WTC11 (cell line): Measurements from ENCODE around the gene TOR4A. TPM values are rescaled to one million over a fixed set of nuclear protein-coding genes. Genes with fewer than 3 reads are reported as not detected.

Source experiments
- ATAC-seq: fragments of 200-7000 bp; cut with Tn5 transposase; 2 replicates; pipeline ENCODE4 v1.10.0; 2021; ENCODE audit warnings: mild to moderate bottlenecking, moderate library complexity
- CTCF ChIA-PET: fragments of 300-600 bp; sonication (Branson Sonifier 250); formaldehyde crosslinking; loops from one replicate; lab custom pipeline; 2021; ENCODE audit warnings: antibody characterized with exemption; lab: Charles Lee
- POLR2A ChIA-PET: fragments of 350-600 bp; sonication (Branson Sonifier 250); formaldehyde crosslinking; loops from one replicate; lab custom pipeline; 2021; ENCODE audit warnings: antibody characterized with exemption; lab: Charles Lee
- DNase-seq: peaks from one replicate; pipeline ENCODE4 v3.0.0; 2021; ENCODE audit warnings: low spot score
- H3K27ac Mint-ChIP-seq: 2 replicates; pipeline ENCODE4 v1.8.0; 2021; ENCODE audit warnings: mixed read lengths
- H3K27me3 Mint-ChIP-seq: 2 replicates; pipeline ENCODE4 v1.8.0; 2021; ENCODE audit warnings: low read depth, mild to moderate bottlenecking, moderate library complexity, mixed read lengths
- H3K36me3 Mint-ChIP-seq: 2 replicates; pipeline ENCODE4 v1.8.0; 2021; ENCODE audit warnings: mixed read lengths
- H3K4me1 Mint-ChIP-seq: 2 replicates; pipeline ENCODE4 v1.8.0; 2022; ENCODE audit warnings: mixed read lengths
- H3K4me3 Mint-ChIP-seq: 2 replicates; pipeline ENCODE4 v1.8.0; 2021; ENCODE audit warnings: mild to moderate bottlenecking, moderate library complexity, mixed read lengths
- H3K9me3 Mint-ChIP-seq: 2 replicates; pipeline ENCODE4 v1.8.0; 2021; ENCODE audit warnings: mixed read lengths
- CTCF ChIP-seq: fragments of 200-600 bp; IDR thresholded peaks from 2 replicates; pipeline ENCODE4 v1.8.0; 2022; ENCODE audit warnings: antibody characterized with exemption
- E2F1 ChIP-seq: sonication (generic); formaldehyde crosslinking; IDR thresholded peaks from 2 replicates; pipeline ENCODE4 v1.8.0; 2022; ENCODE audit warnings: mild to moderate bottlenecking, missing genetic modification reagents
- ERG ChIP-seq: fragments of 250-450 bp; sonication (Bioruptor Pico); IDR thresholded peaks from 2 replicates; pipeline ENCODE4 v1.8.0; 2021; ENCODE audit warnings: mild to moderate bottlenecking
- FOXP4 ChIP-seq: sonication (generic); formaldehyde crosslinking; IDR thresholded peaks from 2 replicates; pipeline ENCODE4 v1.8.0; 2022; ENCODE audit warnings: mild to moderate bottlenecking, missing genetic modification reagents
- GABPB1 ChIP-seq: sonication (generic); formaldehyde crosslinking; IDR thresholded peaks from 2 replicates; pipeline ENCODE4 v1.8.1; 2023; ENCODE audit warnings: mild to moderate bottlenecking, missing genetic modification reagents
- PRDM15 ChIP-seq: sonication (generic); formaldehyde crosslinking; IDR thresholded peaks from 2 replicates; pipeline ENCODE4 v1.8.0; 2022; ENCODE audit warnings: missing genetic modification reagents
- SMAD4 ChIP-seq: sonication (generic); formaldehyde crosslinking; IDR thresholded peaks from 2 replicates; pipeline ENCODE4 v1.8.0; 2022; ENCODE audit warnings: mild to moderate bottlenecking, missing genetic modification reagents
- total RNA-seq: library from RNA; stranded (reverse); gene quantifications from 3 replicates; pipeline ENCODE4 v1.2.3, GENCODE V29; 2021
- TF ChIP-seq, protein P1 (sequence below): sonication (generic); formaldehyde crosslinking; IDR thresholded peaks from 2 replicates; pipeline ENCODE4 v1.8.1; 2023; ENCODE audit warnings: mild to moderate bottlenecking, missing genetic modification reagents, borderline replicate concordance
- TF ChIP-seq, protein P2 (sequence below): sonication (generic); formaldehyde crosslinking; IDR thresholded peaks from 2 replicates; pipeline ENCODE4 v1.8.1; 2022; ENCODE audit warnings: mild to moderate bottlenecking, moderate library complexity, missing genetic modification reagents
- TF ChIP-seq, protein P3 (sequence below): sonication (generic); formaldehyde crosslinking; IDR thresholded peaks from 2 replicates; pipeline ENCODE4 v1.8.0; 2022; ENCODE audit warnings: mild to moderate bottlenecking, missing genetic modification reagents
- TF ChIP-seq, protein P4 (sequence below): sonication (generic); formaldehyde crosslinking; conservative IDR thresholded peaks from 2 replicates; pipeline ENCODE4 v1.8.1; 2023; ENCODE audit warnings: mild to moderate bottlenecking, low read depth, missing genetic modification reagents, moderate library complexity

TOR4A gene
- total RNA-seq, 1 experiment from 2014 or later, result 7.3 TPM

DNA sequence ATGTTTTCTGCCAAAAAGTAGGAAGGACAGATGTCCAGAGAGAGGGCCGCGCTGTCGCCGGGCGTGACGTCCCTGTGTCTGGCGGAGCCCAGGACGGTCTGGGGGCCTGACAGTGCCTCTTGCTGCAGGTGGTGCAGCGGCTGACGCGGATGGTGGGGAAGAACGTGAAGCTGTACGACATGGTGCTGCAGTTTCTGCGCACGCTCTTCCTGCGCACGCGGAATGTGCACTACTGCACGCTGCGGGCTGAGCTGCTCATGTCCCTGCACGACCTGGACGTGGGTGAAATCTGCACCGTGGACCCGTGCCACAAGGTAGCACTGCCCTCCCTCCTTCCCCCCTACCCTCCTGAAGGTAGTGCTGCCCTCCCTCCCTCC, 14.6 kb upstream of the TOR4A start:
- peaks cover 14% of the 10 kb centered on the region for H3K36me3 Mint-ChIP-seq
- CTCF ChIA-PET, result interaction anchor here (1.1 to 3.7 kb wide), 8 partner anchors 9 to 141 kb away, joined by 3 to 18 read pairs (median 4); no protein-coding TSS in a partner anchor
- no peak for ATAC-seq
- no peaks in the 10 kb centered on the region for H3K27me3 Mint-ChIP-seq
- TF ChIP-seq CTCF, result no peak
- TF ChIP-seq SMAD4 (CRISPR knock-in tag), result no peak
- no peak for TF ChIP-seq GABPB1 (CRISPR knock-in tag)
- TF ChIP-seq, protein P1, sequence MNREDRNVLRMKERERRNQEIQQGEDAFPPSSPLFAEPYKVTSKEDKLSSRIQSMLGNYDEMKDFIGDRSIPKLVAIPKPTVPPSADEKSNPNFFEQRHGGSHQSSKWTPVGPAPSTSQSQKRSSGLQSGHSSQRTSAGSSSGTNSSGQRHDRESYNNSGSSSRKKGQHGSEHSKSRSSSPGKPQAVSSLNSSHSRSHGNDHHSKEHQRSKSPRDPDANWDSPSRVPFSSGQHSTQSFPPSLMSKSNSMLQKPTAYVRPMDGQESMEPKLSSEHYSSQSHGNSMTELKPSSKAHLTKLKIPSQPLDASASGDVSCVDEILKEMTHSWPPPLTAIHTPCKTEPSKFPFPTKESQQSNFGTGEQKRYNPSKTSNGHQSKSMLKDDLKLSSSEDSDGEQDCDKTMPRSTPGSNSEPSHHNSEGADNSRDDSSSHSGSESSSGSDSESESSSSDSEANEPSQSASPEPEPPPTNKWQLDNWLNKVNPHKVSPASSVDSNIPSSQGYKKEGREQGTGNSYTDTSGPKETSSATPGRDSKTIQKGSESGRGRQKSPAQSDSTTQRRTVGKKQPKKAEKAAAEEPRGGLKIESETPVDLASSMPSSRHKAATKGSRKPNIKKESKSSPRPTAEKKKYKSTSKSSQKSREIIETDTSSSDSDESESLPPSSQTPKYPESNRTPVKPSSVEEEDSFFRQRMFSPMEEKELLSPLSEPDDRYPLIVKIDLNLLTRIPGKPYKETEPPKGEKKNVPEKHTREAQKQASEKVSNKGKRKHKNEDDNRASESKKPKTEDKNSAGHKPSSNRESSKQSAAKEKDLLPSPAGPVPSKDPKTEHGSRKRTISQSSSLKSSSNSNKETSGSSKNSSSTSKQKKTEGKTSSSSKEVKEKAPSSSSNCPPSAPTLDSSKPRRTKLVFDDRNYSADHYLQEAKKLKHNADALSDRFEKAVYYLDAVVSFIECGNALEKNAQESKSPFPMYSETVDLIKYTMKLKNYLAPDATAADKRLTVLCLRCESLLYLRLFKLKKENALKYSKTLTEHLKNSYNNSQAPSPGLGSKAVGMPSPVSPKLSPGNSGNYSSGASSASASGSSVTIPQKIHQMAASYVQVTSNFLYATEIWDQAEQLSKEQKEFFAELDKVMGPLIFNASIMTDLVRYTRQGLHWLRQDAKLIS, result no peak
- no peak for TF ChIP-seq ERG (CRISPR knock-in tag)
- no peak for TF ChIP-seq PRDM15
- TF ChIP-seq, protein P2, sequence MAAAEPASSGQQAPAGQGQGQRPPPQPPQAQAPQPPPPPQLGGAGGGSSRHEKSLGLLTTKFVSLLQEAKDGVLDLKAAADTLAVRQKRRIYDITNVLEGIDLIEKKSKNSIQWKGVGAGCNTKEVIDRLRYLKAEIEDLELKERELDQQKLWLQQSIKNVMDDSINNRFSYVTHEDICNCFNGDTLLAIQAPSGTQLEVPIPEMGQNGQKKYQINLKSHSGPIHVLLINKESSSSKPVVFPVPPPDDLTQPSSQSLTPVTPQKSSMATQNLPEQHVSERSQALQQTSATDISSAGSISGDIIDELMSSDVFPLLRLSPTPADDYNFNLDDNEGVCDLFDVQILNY (CRISPR knock-in tag), result no peak
- H3K4me3 Mint-ChIP-seq, result no peak overlapping the region
- no peak for DNase-seq
- H3K27ac Mint-ChIP-seq, result no peak overlapping the region
- POLR2A ChIA-PET, result no interaction called here
- peaks cover 3% of the 10 kb centered on the region; the same call in 1 of the 2 replicates for H3K4me1 Mint-ChIP-seq
- H3K9me3 Mint-ChIP-seq, result no peaks in the 10 kb centered on the region

GRCh38 chr9:137263506-137263905, 14.0 kb upstream of the TOR4A start:
- H3K4me1 Mint-ChIP-seq, result peaks cover 3% of the 10 kb centered on the region; the same call in 1 of the 2 replicates
- no peak overlapping the region for H3K4me3 Mint-ChIP-seq
- no peak for TF ChIP-seq E2F1 (CRISPR knock-in tag)
- TF ChIP-seq, protein P3, sequence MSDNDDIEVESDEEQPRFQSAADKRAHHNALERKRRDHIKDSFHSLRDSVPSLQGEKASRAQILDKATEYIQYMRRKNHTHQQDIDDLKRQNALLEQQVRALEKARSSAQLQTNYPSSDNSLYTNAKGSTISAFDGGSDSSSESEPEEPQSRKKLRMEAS (CRISPR knock-in tag), result no peak
- TF ChIP-seq FOXP4, result no peak
- TF ChIP-seq, protein P4, sequence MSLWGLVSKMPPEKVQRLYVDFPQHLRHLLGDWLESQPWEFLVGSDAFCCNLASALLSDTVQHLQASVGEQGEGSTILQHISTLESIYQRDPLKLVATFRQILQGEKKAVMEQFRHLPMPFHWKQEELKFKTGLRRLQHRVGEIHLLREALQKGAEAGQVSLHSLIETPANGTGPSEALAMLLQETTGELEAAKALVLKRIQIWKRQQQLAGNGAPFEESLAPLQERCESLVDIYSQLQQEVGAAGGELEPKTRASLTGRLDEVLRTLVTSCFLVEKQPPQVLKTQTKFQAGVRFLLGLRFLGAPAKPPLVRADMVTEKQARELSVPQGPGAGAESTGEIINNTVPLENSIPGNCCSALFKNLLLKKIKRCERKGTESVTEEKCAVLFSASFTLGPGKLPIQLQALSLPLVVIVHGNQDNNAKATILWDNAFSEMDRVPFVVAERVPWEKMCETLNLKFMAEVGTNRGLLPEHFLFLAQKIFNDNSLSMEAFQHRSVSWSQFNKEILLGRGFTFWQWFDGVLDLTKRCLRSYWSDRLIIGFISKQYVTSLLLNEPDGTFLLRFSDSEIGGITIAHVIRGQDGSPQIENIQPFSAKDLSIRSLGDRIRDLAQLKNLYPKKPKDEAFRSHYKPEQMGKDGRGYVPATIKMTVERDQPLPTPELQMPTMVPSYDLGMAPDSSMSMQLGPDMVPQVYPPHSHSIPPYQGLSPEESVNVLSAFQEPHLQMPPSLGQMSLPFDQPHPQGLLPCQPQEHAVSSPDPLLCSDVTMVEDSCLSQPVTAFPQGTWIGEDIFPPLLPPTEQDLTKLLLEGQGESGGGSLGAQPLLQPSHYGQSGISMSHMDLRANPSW (CRISPR knock-in tag), result no peak
- ATAC-seq, result no peak
- DNase-seq, result no peak
- ChIA-PET POLR2A (no interaction called here), CTCF (interaction anchor here (1.5 to 1.7 kb wide), 2 partner anchors 10 to 19 kb away, joined by 4 to 6 read pairs; no protein-coding TSS in a partner anchor)
- no peak overlapping the region for H3K27ac Mint-ChIP-seq
- H3K9me3 Mint-ChIP-seq, result no peaks in the 10 kb centered on the region
- H3K27me3 Mint-ChIP-seq, result no peaks in the 10 kb centered on the region
- peaks cover 14% of the 10 kb centered on the region for H3K36me3 Mint-ChIP-seq
